HepG2 (cell line): ENCODE results near the gene ARHGAP19. TPM values are rescaled to one million over a fixed set of nuclear protein-coding genes. Genes with fewer than 3 reads are reported as not detected.

Source experiments
- AGO2 ChIP-seq: fragments of 200-400 bp; formaldehyde crosslinking; optimal IDR thresholded peaks from 2 replicates; pipeline ENCODE3; 2017; ENCODE audit warnings: mild to moderate bottlenecking, low read depth, low read length, moderate library complexity
- BCLAF1 ChIP-seq: fragments of 450-650 bp; IDR thresholded peaks from 2 replicates; pipeline ENCODE4 v1.6.1; 2017; ENCODE audit warnings: mild to moderate bottlenecking
- CEBPB ChIP-seq: IDR thresholded peaks from 2 replicates; pipeline ENCODE4 v1.6.1; 2011; ENCODE audit warnings: low read depth, low read length, improper control_type of control experiment, borderline replicate concordance
- FOXA1 ChIP-seq, 2 experiments: fragments of 450-650 bp in 1 of 2; sonication (generic) in 1 of 2; formaldehyde crosslinking in 1 of 2; IDR thresholded peaks; 2 replicates each; pipeline versions ENCODE4 v1.4.0 to v1.6.1; 2016 to 2020; ENCODE audit warnings: missing genetic modification reagents in 1 of 2
- FOXK2 ChIP-seq: fragments of 450-650 bp; IDR thresholded peaks from 2 replicates; pipeline ENCODE4 v1.6.1; 2016
- FOXP4 ChIP-seq: sonication (generic); formaldehyde crosslinking; IDR thresholded peaks from 2 replicates; pipeline ENCODE4 v1.4.0; 2020; ENCODE audit warnings: missing genetic modification reagents
- FUBP1 ChIP-seq: sonication (generic); formaldehyde crosslinking; IDR thresholded peaks from 2 replicates; pipeline ENCODE4 v1.5.1; 2020; ENCODE audit warnings: missing genetic modification reagents, mild to moderate bottlenecking, borderline replicate concordance
- GZF1 ChIP-seq: sonication (generic); formaldehyde crosslinking; IDR thresholded peaks from 2 replicates; pipeline ENCODE4 v1.5.1; 2020; ENCODE audit warnings: mild to moderate bottlenecking, missing genetic modification reagents
- MEF2D ChIP-seq: sonication (generic); formaldehyde crosslinking; IDR thresholded peaks from 2 replicates; pipeline ENCODE4 v1.5.1; 2020; ENCODE audit warnings: mild to moderate bottlenecking, missing genetic modification reagents
- MIER2 ChIP-seq: IDR thresholded peaks from 2 replicates; pipeline ENCODE4 v1.6.1; 2016; ENCODE audit warnings: missing biosample characterization, missing genetic modification reagents
- NAIF1 ChIP-seq: sonication (generic); formaldehyde crosslinking; IDR thresholded peaks from 2 replicates; pipeline ENCODE4 v1.5.0; 2020; ENCODE audit warnings: mild to moderate bottlenecking, missing genetic modification reagents, borderline replicate concordance
- NFYC ChIP-seq: IDR thresholded peaks from 2 replicates; pipeline ENCODE4 v1.6.1; 2016; ENCODE audit warnings: missing genetic modification reagents, missing compliant biosample characterization
- RBFOX2 ChIP-seq: fragments of 200-400 bp; formaldehyde crosslinking; IDR thresholded peaks from 2 replicates; pipeline ENCODE4 v1.6.1; 2017; ENCODE audit warnings: low read depth, mild to moderate bottlenecking, low read length
- XRCC5 ChIP-seq: fragments of 200-400 bp; formaldehyde crosslinking; optimal IDR thresholded peaks from 2 replicates; pipeline ENCODE3; 2017; ENCODE audit warnings: mild to moderate bottlenecking, low read length
- ZNF20 ChIP-seq: sonication (generic); formaldehyde crosslinking; IDR thresholded peaks from 2 replicates; pipeline ENCODE4 v1.4.0; 2020; ENCODE audit warnings: mild to moderate bottlenecking, moderate library complexity, missing genetic modification reagents
- ZNF530 ChIP-seq: sonication (generic); formaldehyde crosslinking; IDR thresholded peaks from 2 replicates; pipeline ENCODE4 v1.5.0; 2020; ENCODE audit warnings: low read depth, mild to moderate bottlenecking, missing genetic modification reagents
- ZNF839 ChIP-seq: sonication (generic); formaldehyde crosslinking; IDR thresholded peaks from 2 replicates; pipeline ENCODE4 v1.4.0; 2020; ENCODE audit warnings: missing genetic modification reagents, mild to moderate bottlenecking, borderline replicate concordance
- polyA plus RNA-seq, 8 experiments: library from polyadenylated mRNA; depleted of rRNA in 3 of 8; stranded (reverse) in 7 of 8; unstranded in 1 of 8; fragments of >200 nt; fragmentation: Illumina TruSeq in 4 of 8; extraction: Trizol in 4 of 8; gene quantifications; 2 replicates each; pipeline versions ENCODE4 v1.2.1 to v1.2.3, GENCODE V29; 2011 to 2016; ENCODE audit warnings: low read depth in 4 of 8, missing spikeins in 1 of 8, mixed read lengths in 1 of 8; ENCODE audit not compliant: insufficient read depth in 1 of 8
- total RNA-seq, 5 experiments: library from RNA; depleted of rRNA; stranded (reverse); fragments of >200 nt; fragmentation: Illumina TruSeq; extraction: Trizol; gene quantifications; 2 replicates each; pipeline ENCODE4 v1.2.3, GENCODE V29; 2016; ENCODE audit warnings: low read depth in 1 of 5
- TF ChIP-seq, protein P1 (sequence below): IDR thresholded peaks from 2 replicates; pipeline ENCODE4 v1.6.1; 2018; ENCODE audit warnings: missing genetic modification reagents, mild to moderate bottlenecking, missing compliant biosample characterization
- TF ChIP-seq, protein P2 (sequence below): sonication (generic); formaldehyde crosslinking; IDR thresholded peaks from 2 replicates; pipeline ENCODE4 v1.4.0; 2020; ENCODE audit warnings: missing genetic modification reagents
- TF ChIP-seq, protein P3 (sequence below): sonication (generic); formaldehyde crosslinking; IDR thresholded peaks from 2 replicates; pipeline ENCODE4 v1.5.0; 2020; ENCODE audit warnings: missing genetic modification reagents

The ARHGAP19 gene
- total and polyA plus RNA-seq, 2 of the 13 experiments (the other 11 are each of a cell fraction or from before 2014, with no cell fraction given), result 7.6 to 10.0 TPM

DNA sequence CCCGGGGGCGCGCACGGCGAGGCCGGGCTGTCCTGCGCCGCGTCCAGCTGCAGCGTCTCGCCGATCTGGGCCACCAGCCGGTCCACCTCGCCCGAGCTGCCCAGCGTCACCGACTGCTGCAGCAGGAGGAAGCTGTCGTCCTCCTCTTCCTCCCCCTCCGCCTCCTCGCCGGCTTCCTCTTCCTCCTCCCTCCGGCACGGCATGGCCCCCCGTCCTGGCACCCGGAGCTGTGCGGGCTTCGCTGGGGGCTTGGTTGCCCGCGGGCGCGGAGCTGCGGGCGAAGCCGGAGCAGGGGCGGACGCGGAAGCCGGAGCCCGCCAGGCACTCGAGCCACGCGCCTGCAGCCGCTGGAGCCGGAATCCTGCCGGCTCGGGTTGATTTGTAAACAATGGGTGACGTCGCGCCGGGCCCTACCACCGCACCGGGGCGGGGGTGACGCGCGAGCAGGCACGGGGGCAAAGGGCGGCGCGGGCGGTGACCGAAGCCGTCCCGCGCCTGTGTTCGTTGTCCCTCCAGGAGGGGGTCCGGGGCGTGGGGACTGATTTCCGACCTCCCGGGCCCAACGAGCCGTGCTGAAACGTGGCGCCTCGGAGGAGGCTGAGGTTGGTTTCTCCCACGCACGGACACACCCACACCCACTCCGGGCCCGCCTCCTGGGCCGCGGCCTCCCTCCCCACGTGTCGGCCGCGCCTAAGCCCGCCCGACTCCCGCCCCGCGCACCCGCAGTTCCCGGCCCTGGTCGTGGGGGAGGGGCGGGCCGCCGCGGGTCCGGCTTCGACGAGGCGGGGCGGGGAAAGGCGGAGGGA, 42.1 kb upstream of the ARHGAP19 start, which contains the start of gene FRAT2 (continued):
- TF ChIP-seq, protein P1, sequence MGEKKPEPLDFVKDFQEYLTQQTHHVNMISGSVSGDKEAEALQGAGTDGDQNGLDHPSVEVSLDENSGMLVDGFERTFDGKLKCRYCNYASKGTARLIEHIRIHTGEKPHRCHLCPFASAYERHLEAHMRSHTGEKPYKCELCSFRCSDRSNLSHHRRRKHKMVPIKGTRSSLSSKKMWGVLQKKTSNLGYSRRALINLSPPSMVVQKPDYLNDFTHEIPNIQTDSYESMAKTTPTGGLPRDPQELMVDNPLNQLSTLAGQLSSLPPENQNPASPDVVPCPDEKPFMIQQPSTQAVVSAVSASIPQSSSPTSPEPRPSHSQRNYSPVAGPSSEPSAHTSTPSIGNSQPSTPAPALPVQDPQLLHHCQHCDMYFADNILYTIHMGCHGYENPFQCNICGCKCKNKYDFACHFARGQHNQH (CRISPR knock-in tag), result 0 out of 2 replicates have a peak, but pooled peaks have one; percentile 84
- TF ChIP-seq, protein P2, sequence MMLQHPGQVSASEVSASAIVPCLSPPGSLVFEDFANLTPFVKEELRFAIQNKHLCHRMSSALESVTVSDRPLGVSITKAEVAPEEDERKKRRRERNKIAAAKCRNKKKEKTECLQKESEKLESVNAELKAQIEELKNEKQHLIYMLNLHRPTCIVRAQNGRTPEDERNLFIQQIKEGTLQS (CRISPR knock-in tag), result no peak
- no peak for TF ChIP-seq MIER2 (CRISPR knock-in tag)
- TF ChIP-seq CEBPB, result no peak
- no peak for TF ChIP-seq FOXA1 (IDR thresholded peaks at IDR 0.05)
- TF ChIP-seq FOXA1 (CRISPR knock-in tag; IDR thresholded peaks at IDR 0.05), result peak; percentile 94
- no peak for TF ChIP-seq BCLAF1
- no peak for TF ChIP-seq NAIF1
- no peak for TF ChIP-seq ZNF530 (CRISPR knock-in tag)
- peak; percentile 99 for TF ChIP-seq FOXK2
- TF ChIP-seq ZNF20 (CRISPR knock-in tag), result no peak
- TF ChIP-seq, protein P3, sequence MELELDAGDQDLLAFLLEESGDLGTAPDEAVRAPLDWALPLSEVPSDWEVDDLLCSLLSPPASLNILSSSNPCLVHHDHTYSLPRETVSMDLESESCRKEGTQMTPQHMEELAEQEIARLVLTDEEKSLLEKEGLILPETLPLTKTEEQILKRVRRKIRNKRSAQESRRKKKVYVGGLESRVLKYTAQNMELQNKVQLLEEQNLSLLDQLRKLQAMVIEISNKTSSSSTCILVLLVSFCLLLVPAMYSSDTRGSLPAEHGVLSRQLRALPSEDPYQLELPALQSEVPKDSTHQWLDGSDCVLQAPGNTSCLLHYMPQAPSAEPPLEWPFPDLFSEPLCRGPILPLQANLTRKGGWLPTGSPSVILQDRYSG (CRISPR knock-in tag), result peak; percentile 84
- peak; percentile 37; the same call in 1 of the 2 replicates for TF ChIP-seq NFYC (CRISPR knock-in tag)
- 0 out of 2 replicates have a peak, but pooled peaks have one; percentile 44 for TF ChIP-seq ZNF839 (CRISPR knock-in tag)
- no peak for TF ChIP-seq MEF2D
- TF ChIP-seq FUBP1 (CRISPR knock-in tag), result no peak
- peak; percentile 65; the same call in 1 of the 2 replicates for TF ChIP-seq FOXP4 (CRISPR knock-in tag)
- TF ChIP-seq XRCC5, result no peak
- TF ChIP-seq AGO2, result no peak
- TF ChIP-seq RBFOX2, result peak; percentile 95
- 0 out of 2 replicates have a peak, but pooled peaks have one; percentile 17 for TF ChIP-seq GZF1 (CRISPR knock-in tag)
